DOHH2 (cell line): ENCODE results near the gene SPPL2B.

ENCODE experiments used
- H3F3A ChIP-seq: fragments of 200-600 bp; sonication (generic), shearing (Covaris generic); 2 replicates; pipeline ENCODE4 v1.6.0; 2016; ENCODE audit warnings: antibody characterized with exemption, mild to moderate bottlenecking; ENCODE audit not compliant: control insufficient read depth, insufficient read depth
- H3K27ac ChIP-seq: fragments of 200-600 bp; sonication (generic); 2 replicates; pipeline ENCODE4 v1.5.1; 2014; ENCODE audit warnings: low read depth, mild to moderate bottlenecking, low read length, moderate library complexity
- H3K27me3 ChIP-seq: fragments of 200-600 bp; sonication (generic); 2 replicates; pipeline ENCODE4 v1.6.1; 2014; ENCODE audit warnings: mild to moderate bottlenecking, low read length, mixed read lengths; ENCODE audit not compliant: control insufficient read depth
- H3K36me3 ChIP-seq: fragments of 200-600 bp; sonication (generic); 2 replicates; pipeline ENCODE4 v1.6.1; 2014; ENCODE audit warnings: mild to moderate bottlenecking, low read length, moderate library complexity, mixed read lengths; ENCODE audit not compliant: control insufficient read depth
- H3K4me1 ChIP-seq: fragments of 200-600 bp; sonication (generic); 2 replicates; pipeline ENCODE4 v1.6.1; 2014; ENCODE audit warnings: mild to moderate bottlenecking, low read length, mixed read lengths; ENCODE audit not compliant: control insufficient read depth
- H3K4me2 ChIP-seq: fragments of 200-600 bp; sonication (generic); 2 replicates; pipeline ENCODE4 v1.6.0; 2014; ENCODE audit warnings: mild to moderate bottlenecking, low read length, moderate library complexity
- H3K4me3 ChIP-seq: fragments of 200-600 bp; sonication (generic); 2 replicates; pipeline ENCODE4 v1.5.1; 2014; ENCODE audit warnings: mild to moderate bottlenecking, low read length, mixed read lengths
- H3K79me2 ChIP-seq: fragments of 200-600 bp; sonication (generic); 2 replicates; pipeline ENCODE4 v1.6.1; 2014; ENCODE audit warnings: mild to moderate bottlenecking, low read length, mixed read lengths; ENCODE audit not compliant: control insufficient read depth
- H3K9me2 ChIP-seq: fragments of 200-600 bp; sonication (generic); replicated peaks from 2 replicates; pipeline ENCODE4 v1.6.1; 2014; ENCODE audit warnings: mild to moderate bottlenecking, low read length, mixed read lengths; ENCODE audit not compliant: control insufficient read depth
- H3K9me3 ChIP-seq: fragments of 200-600 bp; sonication (generic); 2 replicates; pipeline ENCODE4 v1.6.1; 2014; ENCODE audit warnings: antibody characterized with exemption, low read length, mixed read lengths; ENCODE audit not compliant: control insufficient read depth, insufficient read depth
- H4K20me1 ChIP-seq: fragments of 200-600 bp; sonication (generic); 2 replicates; pipeline ENCODE4 v1.6.0; 2014; ENCODE audit warnings: low read depth, mild to moderate bottlenecking, antibody characterized with exemption, low read length, moderate library complexity; ENCODE audit not compliant: control insufficient read depth, insufficient read depth
- CTCF ChIP-seq: fragments of 200-600 bp; sonication (generic); IDR thresholded peaks from one replicate; pipeline ENCODE4 v1.5.1; 2014; ENCODE audit warnings: antibody characterized with exemption, mild to moderate bottlenecking, low read depth, low read length; ENCODE audit not compliant: poor library complexity, severe bottlenecking
- EZH2phosphoT487 ChIP-seq: fragments of 200-600 bp; sonication (generic); IDR thresholded peaks from 2 replicates; pipeline ENCODE4 v1.6.1; 2017; ENCODE audit warnings: borderline replicate concordance, mild to moderate bottlenecking, antibody characterized with exemption, low read length, moderate library complexity, mixed read lengths

The SPPL2B gene

GRCh38 chr19:2352121-2352520 is 23.6 kb downstream of the SPPL2B start:
- H3K4me1 ChIP-seq, result no peaks in the 10 kb centered on the region
- no peak overlapping the region for H3K4me3 ChIP-seq
- H3K36me3 ChIP-seq, result peaks cover 13% of the 10 kb centered on the region; the same call in 1 of the 2 replicates
- H3F3A ChIP-seq, result no peaks in the 10 kb centered on the region
- H3K9me3 ChIP-seq, result no peaks in the 10 kb centered on the region
- no peaks in the 10 kb centered on the region for H3K79me2 ChIP-seq
- no peaks in the 10 kb centered on the region for H4K20me1 ChIP-seq
- TF ChIP-seq CTCF, result no peak
- TF ChIP-seq EZH2phosphoT487, result no peak
- no peaks in the 10 kb centered on the region for H3K9me2 ChIP-seq
- H3K27ac ChIP-seq, result no peak overlapping the region
- no peaks in the 10 kb centered on the region for H3K27me3 ChIP-seq
- H3K4me2 ChIP-seq, result no peak overlapping the region

DNA sequence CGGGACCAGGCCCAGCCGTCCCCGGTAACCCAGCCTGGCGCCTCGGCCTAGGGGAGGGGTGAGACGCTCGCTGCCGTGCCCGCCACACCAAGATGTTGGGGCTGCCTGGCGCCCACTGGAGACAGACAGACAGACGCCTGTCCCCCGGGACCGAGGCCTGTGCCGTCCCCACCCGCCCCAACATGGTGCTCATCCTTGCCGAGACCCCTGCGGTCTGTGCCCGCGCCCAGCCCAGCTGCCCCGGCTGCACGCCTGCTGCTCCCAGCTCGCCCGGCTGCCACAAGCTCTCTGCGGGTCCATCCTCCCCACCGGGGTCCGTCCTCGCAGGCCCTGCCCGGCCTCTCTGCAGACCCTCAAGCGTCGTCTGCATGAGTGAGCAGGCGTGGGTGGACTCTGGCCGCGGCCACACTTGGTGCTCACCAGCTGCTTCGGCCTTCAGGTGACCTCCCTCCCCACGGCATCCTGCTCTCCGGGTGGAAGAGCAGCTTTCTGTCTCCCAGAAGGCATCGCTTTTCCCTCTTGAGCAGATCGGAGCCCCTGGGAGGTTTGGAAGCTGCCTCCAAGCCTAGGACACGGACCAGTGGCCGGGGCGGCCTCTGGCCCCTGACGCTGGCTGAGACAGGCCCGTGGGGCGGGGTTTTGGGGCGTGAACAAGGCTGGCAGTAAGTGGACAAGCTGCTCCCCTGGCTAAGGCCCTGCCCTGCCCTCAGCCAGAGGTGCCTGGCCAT is 24.8 kb downstream of the SPPL2B start:
- H3F3A ChIP-seq, result no peaks in the 10 kb centered on the region
- H3K27ac ChIP-seq, result no peak overlapping the region
- no peaks in the 10 kb centered on the region for H3K79me2 ChIP-seq
- no peak for TF ChIP-seq EZH2phosphoT487
- no peaks in the 10 kb centered on the region for H4K20me1 ChIP-seq
- H3K4me2 ChIP-seq, result no peak overlapping the region
- no peaks in the 10 kb centered on the region for H3K4me1 ChIP-seq
- no peaks in the 10 kb centered on the region for H3K27me3 ChIP-seq
- H3K4me3 ChIP-seq, result no peak overlapping the region
- peaks cover 13% of the 10 kb centered on the region; the same call in 1 of the 2 replicates for H3K36me3 ChIP-seq
- H3K9me3 ChIP-seq, result no peaks in the 10 kb centered on the region
- no peaks in the 10 kb centered on the region for H3K9me2 ChIP-seq

GRCh38 chr19:2353887-2354592 is 25.6 kb downstream of the SPPL2B start:
- Histone ChIP-seq H3K9me2 (no peaks in the 10 kb centered on the region), H3K79me2 (no peaks in the 10 kb centered on the region), H3K4me3 (no peak overlapping the region), H3K4me1 (no peaks in the 10 kb centered on the region), H3K4me2 (no peak overlapping the region), H3K36me3 (peaks cover 13% of the 10 kb centered on the region; the same call in 1 of the 2 replicates), H4K20me1 (no peaks in the 10 kb centered on the region), H3K27ac (no peak overlapping the region), H3K27me3 (no peaks in the 10 kb centered on the region), H3K9me3 (no peaks in the 10 kb centered on the region), H3F3A (no peaks in the 10 kb centered on the region)
- no peak for TF ChIP-seq CTCF
- no peak for TF ChIP-seq EZH2phosphoT487

DNA sequence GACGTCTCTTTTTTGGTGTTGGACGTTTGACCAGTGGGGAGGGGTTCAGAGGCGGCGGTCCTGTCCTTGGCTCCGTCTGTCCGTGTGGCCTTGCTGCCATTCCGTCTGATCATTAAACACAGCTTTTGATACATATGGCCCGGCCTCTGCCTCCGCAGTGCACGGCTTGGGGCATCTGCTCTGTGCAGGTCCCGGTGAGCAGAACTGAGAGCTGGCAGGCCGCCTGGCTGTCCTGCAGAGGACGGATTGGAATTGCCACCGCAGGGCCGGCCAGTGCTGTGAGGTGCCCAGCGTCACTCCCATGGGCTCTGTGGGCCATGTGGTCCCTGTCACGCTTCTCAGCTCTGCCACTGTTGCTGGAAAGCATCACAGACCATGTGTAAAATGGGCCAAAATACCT is 26.2 kb downstream of the SPPL2B start:
- TF ChIP-seq EZH2phosphoT487, result no peak
- no peak for TF ChIP-seq CTCF
- Histone ChIP-seq H3K4me2 (no peak overlapping the region), H3K4me3 (no peak overlapping the region), H3K36me3 (peaks cover 13% of the 10 kb centered on the region; the same call in 1 of the 2 replicates), H3K27ac (no peak overlapping the region), H4K20me1 (no peaks in the 10 kb centered on the region), H3K79me2 (no peaks in the 10 kb centered on the region), H3K9me2 (no peaks in the 10 kb centered on the region), H3K27me3 (no peaks in the 10 kb centered on the region), H3F3A (no peaks in the 10 kb centered on the region), H3K4me1 (no peaks in the 10 kb centered on the region), H3K9me3 (no peaks in the 10 kb centered on the region)
